NCI-H1105 (cell line): ENCODE data around the gene GABBR2.

Experiments
- DNase-seq: peaks from one replicate; lab custom pipeline; 2025; lab: John Stamatoyannopoulos, UW

GABBR2 gene

GRCh38 chr9:98541684-98542230 lies 167.0 kb downstream of the GABBR2 start:
- DNase-seq, result no peak

GRCh38 chr9:98540476-98540875 lies 168.3 kb downstream of the GABBR2 start:
- no peak for DNase-seq

- DNase-seq, result no peak
Observed at GRCh38 chr9:98539954-98540353, 168.8 kb downstream of the GABBR2 start.

- peak; percentile 64 for DNase-seq
Observed at GRCh38 chr9:98538626-98539031, 170.1 kb downstream of the GABBR2 start.

- DNase-seq, result no peak
Observed at GRCh38 chr9:98538203-98538602, 170.5 kb downstream of the GABBR2 start.

- DNase-seq, result no peak
Observed at GRCh38 chr9:98536542-98537173, 172.1 kb downstream of the GABBR2 start.

- DNase-seq, result no peak
Observed at GRCh38 chr9:98533866-98534265, 174.9 kb downstream of the GABBR2 start.

GRCh38 chr9:98533132-98533531 lies 175.6 kb downstream of the GABBR2 start:
- no peak for DNase-seq

- DNase-seq, result no peak
Observed at GRCh38 chr9:98532574-98532973, 176.2 kb downstream of the GABBR2 start.

- no peak for DNase-seq
Observed at GRCh38 chr9:98532147-98532546, 176.6 kb downstream of the GABBR2 start.

- no peak for DNase-seq
Observed at GRCh38 chr9:98530806-98531386, 177.8 kb downstream of the GABBR2 start.

- no peak for DNase-seq
Observed at GRCh38 chr9:98530275-98530674, 178.5 kb downstream of the GABBR2 start.

- no peak for DNase-seq
Observed at GRCh38 chr9:98529841-98530240, 178.9 kb downstream of the GABBR2 start.

- no peak for DNase-seq
Observed at GRCh38 chr9:98523231-98523901, 185.4 kb downstream of the GABBR2 start.

- no peak for DNase-seq
Observed at GRCh38 chr9:98522487-98522886, 186.2 kb downstream of the GABBR2 start.

- DNase-seq, result no peak
Observed at GRCh38 chr9:98521141-98521540, 187.6 kb downstream of the GABBR2 start.

- DNase-seq, result no peak
Observed at GRCh38 chr9:98520221-98520960, 188.3 kb downstream of the GABBR2 start.

- DNase-seq, result no peak
Observed at GRCh38 chr9:98519641-98520040, 189.1 kb downstream of the GABBR2 start.

GRCh38 chr9:98518556-98518955 lies 190.2 kb downstream of the GABBR2 start:
- no peak for DNase-seq

GRCh38 chr9:98517761-98518160 lies 191.0 kb downstream of the GABBR2 start:
- no peak for DNase-seq

- no peak for DNase-seq
Observed at GRCh38 chr9:98516897-98517503, 191.7 kb downstream of the GABBR2 start.
